Transverse colon (tissue), 4 donors: Measurements from ENCODE around the gene CRHR2.

ENCODE experiments used
- CTCF ChIP-seq, 5 experiments: fragments of 200-600 bp in 3 of 5; fragments of 450-650 bp in 2 of 5; sonication (generic) in 3 of 5; IDR thresholded peaks; 1 replicate in 2 of 5; 2 replicates in 3 of 5; pipeline ENCODE4 v1.5.1; 2016 to 2017; ENCODE audit warnings: antibody characterized with exemption in 5 of 5, inconsistent platforms in 3 of 5, mild to moderate bottlenecking in 2 of 5, moderate library complexity in 1 of 5
- EP300 ChIP-seq: sonication (generic); formaldehyde crosslinking; IDR thresholded peaks from one replicate; pipeline ENCODE4 v1.6.1; 2017; ENCODE audit warnings: antibody characterized with exemption, low read depth
- POLR2A ChIP-seq: fragments of 450-650 bp; IDR thresholded peaks from one replicate; pipeline ENCODE4 v1.6.1; 2016; ENCODE audit warnings: antibody characterized with exemption, mild to moderate bottlenecking, moderate library complexity
- POLR2AphosphoS5 ChIP-seq, 3 donors: sonication (generic); formaldehyde crosslinking; IDR thresholded peaks; one replicate each; pipeline ENCODE4 v1.6.1; 2016; ENCODE audit warnings: antibody characterized with exemption in 3 of 3

GRCh38 chr7:30713392-30713791 is 31.1 kb upstream of the CRHR2 start:
- TF ChIP-seq POLR2A (no peak), CTCF (IDR thresholded peaks at IDR 0.05) (no peak), EP300 (no peak), POLR2AphosphoS5 (IDR thresholded peaks at IDR 0.05) (no peak)
